Bronchial epithelial cell (primary cell): ENCODE measurements around the gene ZNF467. TPM values are rescaled to one million over a fixed set of nuclear protein-coding genes. Genes with fewer than 3 reads are reported as not detected.

Source experiments
- DNase-seq: peaks from one replicate; pipeline ENCODE4 v3.0.0-alpha.2; 2010; ENCODE audit warnings: low read depth
- FAIRE-seq: peaks from 2 replicates; lab custom pipeline; 2011; peaks lifted over from hg19 to GRCh38; lab: Jason Lieb, UNC
- H3K27me3 ChIP-seq: 2 replicates; pipeline ENCODE4 v1.5.1; 2011; ENCODE audit warnings: low read length; ENCODE audit not compliant: control insufficient read depth, insufficient read depth
- H3K36me3 ChIP-seq: 2 replicates; pipeline ENCODE4 v1.5.1; 2011; ENCODE audit warnings: low read length; ENCODE audit not compliant: control insufficient read depth, insufficient read depth
- H3K4me3 ChIP-seq: 2 replicates; pipeline ENCODE4 v1.5.1; 2011; ENCODE audit warnings: mild to moderate bottlenecking, low read depth, low read length, control low read depth
- total RNA-seq: library from RNA; depleted of rRNA; stranded (reverse); fragments of >200 nt; gene quantifications from 2 replicates; pipeline ENCODE4 v1.2.1, GENCODE V29; 2014
- TF ChIP-seq, protein P1 (sequence below): IDR thresholded peaks from 2 replicates; pipeline ENCODE4 v1.5.1; 2011; ENCODE audit warnings: mild to moderate bottlenecking, moderate library complexity, low read length, control low read depth, inconsistent platforms; ENCODE audit not compliant: insufficient read depth, severe bottlenecking

The ZNF467 gene
- total RNA-seq, 1 donor from 2014 or later, result 0.26 TPM

DNA sequence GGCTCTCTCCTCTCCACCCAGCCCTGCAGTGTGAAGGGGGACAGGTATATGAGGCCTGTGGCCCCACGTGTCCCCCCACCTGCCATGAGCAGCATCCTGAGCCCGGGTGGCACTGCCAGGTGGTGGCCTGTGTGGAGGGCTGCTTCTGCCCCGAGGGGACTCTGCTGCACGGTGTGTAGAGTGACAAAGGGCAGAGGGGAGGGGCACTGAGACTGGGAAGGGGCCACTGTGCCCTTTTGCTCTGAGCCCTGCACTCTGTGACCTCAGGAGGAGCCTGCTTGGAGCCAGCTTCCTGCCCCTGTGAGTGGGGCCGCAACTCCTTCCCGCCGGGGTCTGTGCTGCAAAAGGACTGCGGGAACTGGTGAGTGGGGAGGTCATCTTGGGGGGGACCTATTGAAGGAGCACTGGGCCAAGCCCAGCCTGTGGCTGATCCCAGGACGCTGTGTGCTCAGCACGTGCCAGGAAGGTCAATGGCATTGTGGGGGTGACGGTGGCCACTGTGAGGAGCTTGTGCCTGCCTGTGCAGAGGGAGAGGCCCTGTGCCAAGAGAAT lies 15.0 kb upstream of the ZNF467 start:
- FAIRE-seq (no peak), DNase-seq (no peak)
- no peaks in the 10 kb centered on the region for H3K36me3 ChIP-seq
- TF ChIP-seq, protein P1, sequence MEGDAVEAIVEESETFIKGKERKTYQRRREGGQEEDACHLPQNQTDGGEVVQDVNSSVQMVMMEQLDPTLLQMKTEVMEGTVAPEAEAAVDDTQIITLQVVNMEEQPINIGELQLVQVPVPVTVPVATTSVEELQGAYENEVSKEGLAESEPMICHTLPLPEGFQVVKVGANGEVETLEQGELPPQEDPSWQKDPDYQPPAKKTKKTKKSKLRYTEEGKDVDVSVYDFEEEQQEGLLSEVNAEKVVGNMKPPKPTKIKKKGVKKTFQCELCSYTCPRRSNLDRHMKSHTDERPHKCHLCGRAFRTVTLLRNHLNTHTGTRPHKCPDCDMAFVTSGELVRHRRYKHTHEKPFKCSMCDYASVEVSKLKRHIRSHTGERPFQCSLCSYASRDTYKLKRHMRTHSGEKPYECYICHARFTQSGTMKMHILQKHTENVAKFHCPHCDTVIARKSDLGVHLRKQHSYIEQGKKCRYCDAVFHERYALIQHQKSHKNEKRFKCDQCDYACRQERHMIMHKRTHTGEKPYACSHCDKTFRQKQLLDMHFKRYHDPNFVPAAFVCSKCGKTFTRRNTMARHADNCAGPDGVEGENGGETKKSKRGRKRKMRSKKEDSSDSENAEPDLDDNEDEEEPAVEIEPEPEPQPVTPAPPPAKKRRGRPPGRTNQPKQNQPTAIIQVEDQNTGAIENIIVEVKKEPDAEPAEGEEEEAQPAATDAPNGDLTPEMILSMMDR, result no peak
- peaks cover 14% of the 10 kb centered on the region for H3K27me3 ChIP-seq
- no peak overlapping the region for H3K4me3 ChIP-seq

DNA sequence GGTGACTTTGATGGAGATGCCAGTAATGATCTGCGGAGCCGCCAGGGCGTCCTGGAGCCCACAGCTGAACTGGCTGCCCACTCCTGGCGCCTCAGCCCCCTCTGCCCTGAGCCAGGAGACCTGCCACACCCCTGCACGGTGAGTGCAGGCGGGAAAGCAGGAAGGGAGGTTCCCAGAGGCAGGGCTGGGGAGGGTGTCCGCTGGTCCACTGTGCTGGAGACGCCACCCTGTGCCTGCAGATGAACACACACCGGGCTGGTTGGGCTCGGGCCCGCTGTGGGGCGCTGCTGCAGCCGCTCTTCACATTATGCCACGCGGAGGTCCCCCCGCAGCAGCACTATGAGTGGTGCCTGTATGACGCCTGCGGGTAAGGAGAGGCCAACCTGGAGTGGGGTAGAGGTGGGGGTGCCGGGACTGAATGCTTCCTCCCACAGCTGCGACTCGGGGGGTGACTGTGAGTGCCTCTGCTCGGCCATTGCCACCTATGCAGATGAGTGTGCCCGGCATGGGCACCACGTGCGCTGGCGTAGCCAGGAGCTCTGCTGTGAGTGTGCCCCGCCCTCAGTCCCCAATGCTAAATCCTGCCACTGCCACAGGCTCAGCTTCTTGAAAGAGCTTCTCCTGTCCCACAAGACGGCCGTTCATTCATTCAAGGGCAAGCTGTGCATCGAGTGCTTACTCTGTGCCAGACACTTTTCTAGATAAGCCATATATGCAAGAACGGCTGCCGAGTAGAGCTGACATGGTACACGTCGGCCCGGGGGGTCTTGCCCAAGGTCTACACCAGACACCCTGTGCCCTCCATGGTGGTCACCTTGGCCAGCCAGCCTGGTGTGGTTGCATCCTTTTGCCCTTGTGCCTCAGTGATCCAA lies 14.3 kb upstream of the ZNF467 start:
- H3K4me3 ChIP-seq, result no peak overlapping the region
- no peak for DNase-seq
- TF ChIP-seq, protein P1, result peak; percentile 41
- H3K27me3 ChIP-seq, result peaks cover 14% of the 10 kb centered on the region
- FAIRE-seq, result no peak
- no peaks in the 10 kb centered on the region for H3K36me3 ChIP-seq

DNA sequence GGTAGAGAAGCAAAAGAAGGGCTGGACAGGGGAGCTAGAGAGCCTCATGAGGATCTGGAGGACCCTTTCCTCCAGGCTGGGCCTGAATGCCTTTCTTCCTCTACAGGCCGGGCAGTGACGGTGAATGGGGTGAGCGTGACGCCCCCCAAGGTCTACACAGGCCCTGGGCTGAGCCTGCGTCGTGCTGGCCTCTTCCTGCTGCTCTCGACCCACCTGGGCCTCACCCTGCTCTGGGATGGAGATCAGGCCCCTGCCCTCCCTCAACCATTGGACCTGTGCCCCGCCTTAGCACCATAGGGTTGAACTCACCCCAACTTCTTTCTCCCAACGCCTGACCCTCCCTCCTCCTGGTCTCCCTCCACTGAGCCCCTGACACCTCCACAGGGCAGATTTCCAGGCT lies 12.6 kb upstream of the ZNF467 start:
- no peak overlapping the region for H3K4me3 ChIP-seq
- no peaks in the 10 kb centered on the region for H3K36me3 ChIP-seq
- no peak for FAIRE-seq
- TF ChIP-seq, protein P1, result no peak
- DNase-seq, result no peak
- H3K27me3 ChIP-seq, result peaks cover 14% of the 10 kb centered on the region

DNA sequence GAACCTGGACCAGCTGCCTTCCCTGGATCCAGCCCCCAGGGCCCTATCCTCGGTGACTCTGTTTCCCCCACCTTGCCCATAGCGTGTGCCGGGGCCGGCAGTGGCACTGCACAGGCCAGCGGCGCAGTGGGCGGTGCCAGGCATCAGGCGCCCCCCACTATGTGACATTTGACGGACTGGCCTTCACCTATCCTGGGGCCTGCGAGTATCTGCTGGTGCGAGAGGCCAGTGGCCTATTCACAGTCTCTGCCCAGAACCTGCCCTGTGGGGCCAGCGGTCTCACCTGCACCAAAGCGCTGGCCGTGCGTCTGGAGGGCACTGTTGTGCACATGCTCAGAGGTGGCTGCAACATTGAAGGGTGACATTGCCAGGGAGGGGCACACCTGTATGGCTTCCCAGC lies 12.0 kb upstream of the ZNF467 start:
- TF ChIP-seq, protein P1, result no peak
- no peak for FAIRE-seq

DNA sequence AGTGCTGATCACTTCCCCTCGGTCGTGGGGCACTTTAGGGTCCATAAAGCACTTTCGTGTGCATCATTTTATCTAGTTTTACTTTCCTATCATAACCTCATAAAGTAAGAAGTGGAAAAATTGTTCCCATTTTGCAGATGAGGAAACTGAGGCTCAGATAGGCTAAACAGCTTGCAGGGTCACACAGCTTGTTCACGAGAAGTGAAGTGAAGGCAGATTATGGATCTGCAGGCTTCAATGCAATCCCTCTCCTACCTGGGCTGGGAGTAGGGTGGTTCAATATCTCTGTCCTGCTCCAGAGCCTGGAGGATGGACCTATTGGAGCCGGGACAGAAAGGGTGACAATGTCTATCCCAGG lies 10.8 kb upstream of the ZNF467 start:
- Histone ChIP-seq H3K4me3 (no peak overlapping the region), H3K36me3 (no peaks in the 10 kb centered on the region), H3K27me3 (peaks cover 3% of the 10 kb centered on the region)
- TF ChIP-seq, protein P1, result no peak
- FAIRE-seq (no peak), DNase-seq (no peak)

More for the DNA sequence above, 12.0 kb upstream of the ZNF467 start:
- H3K36me3 ChIP-seq, result no peaks in the 10 kb centered on the region
- no peak overlapping the region for H3K4me3 ChIP-seq
- H3K27me3 ChIP-seq, result peaks cover 10% of the 10 kb centered on the region
- DNase-seq, result no peak
